Mucosa of rectum (tissue), 2 donors: ENCODE data around the gene TMEM11.

ENCODE experiments used
- H3K27ac ChIP-seq, 2 donors: one replicate each; pipeline ENCODE4 v1.7.0; 2013; ENCODE audit warnings: inconsistent platforms in 2 of 2, low read depth in 2 of 2, low read length in 2 of 2
- H3K27me3 ChIP-seq, 2 donors: one replicate each; pipeline ENCODE4 v1.7.0; 2013; ENCODE audit warnings: low read length in 2 of 2; ENCODE audit not compliant: control insufficient read depth in 2 of 2, insufficient read depth in 2 of 2
- H3K36me3 ChIP-seq, 2 donors: one replicate each; pipeline ENCODE4 v1.7.0; 2013; ENCODE audit warnings: low read length in 2 of 2; ENCODE audit not compliant: control insufficient read depth in 2 of 2, insufficient read depth in 2 of 2
- H3K4me1 ChIP-seq, 2 donors: one replicate each; pipeline ENCODE4 v1.7.0; 2013; ENCODE audit warnings: low read length in 2 of 2, mild to moderate bottlenecking in 1 of 2; ENCODE audit not compliant: control insufficient read depth in 2 of 2, insufficient read depth in 2 of 2
- H3K4me3 ChIP-seq, 2 donors: one replicate each; pipeline ENCODE4 v1.7.0; 2013; ENCODE audit warnings: low read length in 2 of 2
- H3K9ac ChIP-seq, 2 donors: one replicate each; pipeline ENCODE4 v1.7.0; 2013; ENCODE audit warnings: low read length in 2 of 2, low read depth in 1 of 2, mild to moderate bottlenecking in 1 of 2
- H3K9me3 ChIP-seq, 2 donors: one replicate each; pipeline ENCODE4 v1.7.0; 2013; ENCODE audit warnings: low read length in 2 of 2; ENCODE audit not compliant: control insufficient read depth in 2 of 2
- donor health status: healthy.
- donor health status: Normal muscosa, but diverticular disease.

TMEM11 gene

DNA sequence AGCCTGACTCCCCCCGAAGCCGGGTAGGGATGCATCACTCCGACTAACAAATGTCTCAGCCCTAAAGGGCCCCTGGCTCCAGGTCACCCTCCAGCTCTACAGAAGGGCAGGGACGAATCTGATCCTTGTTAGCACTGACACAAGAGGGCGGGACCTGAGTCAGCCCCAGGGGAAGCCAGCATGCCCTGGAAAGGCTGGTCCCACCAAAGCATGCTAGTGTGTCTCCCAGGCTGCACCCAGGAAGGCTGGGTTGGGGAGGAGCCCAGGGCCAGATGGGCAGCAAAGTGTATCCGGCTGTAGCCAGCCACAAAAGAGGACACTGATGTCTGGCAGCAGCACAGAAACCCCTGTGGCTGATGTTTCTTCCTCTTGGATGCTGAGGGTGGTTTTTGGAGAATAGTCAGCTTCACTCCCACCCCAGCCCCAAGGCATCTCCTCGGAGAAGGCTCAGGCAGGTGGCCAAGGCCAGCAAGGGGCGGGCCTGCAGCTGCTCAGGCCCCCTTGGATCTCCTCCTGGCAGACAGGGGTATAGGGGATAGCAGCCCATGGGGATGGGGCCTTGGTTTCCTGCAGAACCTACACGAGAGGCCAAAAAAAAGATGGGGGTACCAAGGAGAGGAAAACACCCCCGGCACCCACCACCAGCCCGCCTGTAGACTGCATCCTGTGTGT is 28.2 kb upstream of the TMEM11 start:
- no peaks in the 10 kb centered on the region for H3K36me3 ChIP-seq
- H3K27ac ChIP-seq = no peak overlapping the region
- no peaks in the 10 kb centered on the region for H3K27me3 ChIP-seq
- H3K4me3 ChIP-seq = no peak overlapping the region
- H3K9me3 ChIP-seq = no peaks in the 10 kb centered on the region
- no peaks in the 10 kb centered on the region for H3K4me1 ChIP-seq
- no peak overlapping the region for H3K9ac ChIP-seq

DNA sequence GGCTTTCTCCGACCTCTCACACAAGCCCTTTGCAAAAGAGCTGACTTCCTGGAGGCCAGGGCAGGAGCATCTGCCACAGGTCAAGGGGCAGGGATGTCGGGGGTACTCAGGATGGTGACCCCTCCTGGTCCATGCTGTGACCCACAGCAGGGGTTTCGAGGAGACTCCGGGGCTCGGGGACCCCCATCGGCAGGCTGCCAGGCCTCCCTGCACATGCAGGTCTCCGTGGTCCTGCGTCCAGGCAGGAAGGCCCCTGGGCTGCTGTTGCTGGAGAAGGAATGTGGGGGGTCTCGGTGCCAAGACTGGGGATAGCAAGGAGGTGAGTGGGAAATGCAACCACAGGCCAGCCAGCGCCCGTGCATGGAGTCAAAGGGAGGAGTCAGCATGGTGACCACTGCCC is 27.6 kb upstream of the TMEM11 start:
- H3K27ac ChIP-seq = no peak overlapping the region
- H3K9me3 ChIP-seq = no peaks in the 10 kb centered on the region
- H3K27me3 ChIP-seq = no peaks in the 10 kb centered on the region
- no peak overlapping the region for H3K4me3 ChIP-seq
- no peak overlapping the region for H3K9ac ChIP-seq
- no peaks in the 10 kb centered on the region for H3K4me1 ChIP-seq
- no peaks in the 10 kb centered on the region for H3K36me3 ChIP-seq

DNA sequence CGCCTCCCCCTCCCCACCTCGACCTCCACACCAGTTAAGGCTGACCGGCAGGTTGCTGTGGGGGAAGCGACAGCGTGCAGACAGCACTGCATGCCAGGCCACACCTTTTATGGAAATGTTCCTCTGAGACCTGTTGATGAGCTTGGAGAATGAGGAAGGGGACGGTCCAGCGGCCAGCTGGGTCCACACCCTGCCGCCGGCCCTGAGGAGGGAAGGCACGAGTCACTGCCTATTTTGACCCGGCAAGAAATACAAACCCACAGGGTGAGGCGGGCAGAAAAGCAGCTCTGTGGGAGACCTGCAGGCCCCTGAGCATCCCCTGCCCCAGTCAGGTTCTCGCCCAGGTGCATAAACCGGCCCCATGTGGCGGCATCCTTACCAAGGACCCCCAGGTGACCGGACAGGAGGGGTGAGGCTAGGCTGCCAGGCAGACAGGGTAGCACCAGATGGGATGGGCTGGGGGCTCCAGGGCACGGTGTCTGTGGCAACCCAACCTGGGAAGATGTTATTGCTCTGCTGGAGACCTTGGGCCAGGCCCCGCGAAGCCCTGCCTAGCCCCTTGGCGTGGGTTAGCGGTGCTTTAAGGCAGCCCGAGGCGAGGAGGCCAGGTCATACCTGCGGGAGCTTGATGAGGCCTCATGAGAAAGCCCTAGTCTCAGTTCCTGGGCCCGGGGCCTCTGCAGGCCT is 26.6 kb upstream of the TMEM11 start:
- no peaks in the 10 kb centered on the region for H3K27me3 ChIP-seq
- H3K9ac ChIP-seq = no peak overlapping the region
- H3K9me3 ChIP-seq = no peaks in the 10 kb centered on the region
- H3K4me3 ChIP-seq = no peak overlapping the region
- no peaks in the 10 kb centered on the region for H3K4me1 ChIP-seq
- no peaks in the 10 kb centered on the region for H3K36me3 ChIP-seq
- H3K27ac ChIP-seq = no peak overlapping the region

DNA sequence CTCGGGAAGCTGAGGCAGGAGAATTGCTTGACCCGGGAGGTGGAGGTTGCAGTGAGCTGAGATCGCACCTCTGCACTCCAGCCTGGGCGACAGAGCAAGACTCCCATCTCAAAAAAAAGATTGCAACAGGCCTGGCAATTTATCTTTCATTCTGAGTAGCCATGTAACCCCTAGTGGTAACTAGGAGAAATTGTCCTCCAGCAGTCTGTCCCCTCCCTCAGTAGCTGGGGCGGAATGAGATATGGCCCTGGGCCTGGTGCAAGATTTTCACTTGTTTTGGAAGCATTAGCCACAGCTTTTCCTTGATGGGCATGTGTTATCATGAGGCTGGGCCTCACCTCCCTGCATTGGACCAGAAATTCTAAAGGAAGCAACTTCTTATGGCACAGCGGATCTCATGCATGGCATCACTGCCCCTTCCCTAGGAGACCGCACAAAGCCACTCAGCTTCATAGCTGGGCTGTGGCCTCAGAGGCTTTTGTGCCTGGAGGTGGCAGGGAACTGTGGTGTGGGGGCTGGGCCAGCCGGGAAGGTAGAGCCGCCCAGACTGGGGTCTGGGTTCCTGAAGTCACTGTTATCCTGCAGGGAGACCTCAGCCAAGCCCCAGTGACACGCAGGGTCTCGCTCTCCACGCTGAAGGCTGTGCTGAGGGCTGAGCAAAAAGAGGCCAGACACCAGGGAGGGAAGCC is 25.9 kb upstream of the TMEM11 start:
- Histone ChIP-seq H3K4me1 (no peaks in the 10 kb centered on the region), H3K9me3 (no peaks in the 10 kb centered on the region), H3K27me3 (no peaks in the 10 kb centered on the region), H3K36me3 (no peaks in the 10 kb centered on the region), H3K4me3 (no peak overlapping the region), H3K27ac (no peak overlapping the region), H3K9ac (no peak overlapping the region)

DNA sequence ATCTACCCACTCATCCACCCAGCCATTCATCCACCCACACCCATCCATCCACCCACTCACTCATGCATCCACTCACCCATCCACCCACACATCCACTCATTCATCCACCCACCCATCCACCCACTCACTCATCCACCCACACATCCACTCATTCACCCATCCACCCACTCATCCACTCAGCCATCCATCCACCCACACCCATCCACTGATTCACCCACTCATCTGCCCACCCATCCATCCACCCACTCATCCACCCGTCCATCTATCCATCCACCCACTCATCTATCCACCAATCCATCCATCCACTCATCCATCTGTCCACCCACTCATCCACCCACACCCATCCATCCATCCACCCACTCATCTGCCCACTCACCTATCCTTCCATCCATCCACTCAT is 22.0 kb upstream of the TMEM11 start:
- Histone ChIP-seq H3K4me3 (no peak overlapping the region), H3K27me3 (no peaks in the 10 kb centered on the region), H3K36me3 (no peaks in the 10 kb centered on the region), H3K9ac (no peak overlapping the region), H3K4me1 (no peaks in the 10 kb centered on the region), H3K27ac (no peak overlapping the region), H3K9me3 (no peaks in the 10 kb centered on the region)

DNA sequence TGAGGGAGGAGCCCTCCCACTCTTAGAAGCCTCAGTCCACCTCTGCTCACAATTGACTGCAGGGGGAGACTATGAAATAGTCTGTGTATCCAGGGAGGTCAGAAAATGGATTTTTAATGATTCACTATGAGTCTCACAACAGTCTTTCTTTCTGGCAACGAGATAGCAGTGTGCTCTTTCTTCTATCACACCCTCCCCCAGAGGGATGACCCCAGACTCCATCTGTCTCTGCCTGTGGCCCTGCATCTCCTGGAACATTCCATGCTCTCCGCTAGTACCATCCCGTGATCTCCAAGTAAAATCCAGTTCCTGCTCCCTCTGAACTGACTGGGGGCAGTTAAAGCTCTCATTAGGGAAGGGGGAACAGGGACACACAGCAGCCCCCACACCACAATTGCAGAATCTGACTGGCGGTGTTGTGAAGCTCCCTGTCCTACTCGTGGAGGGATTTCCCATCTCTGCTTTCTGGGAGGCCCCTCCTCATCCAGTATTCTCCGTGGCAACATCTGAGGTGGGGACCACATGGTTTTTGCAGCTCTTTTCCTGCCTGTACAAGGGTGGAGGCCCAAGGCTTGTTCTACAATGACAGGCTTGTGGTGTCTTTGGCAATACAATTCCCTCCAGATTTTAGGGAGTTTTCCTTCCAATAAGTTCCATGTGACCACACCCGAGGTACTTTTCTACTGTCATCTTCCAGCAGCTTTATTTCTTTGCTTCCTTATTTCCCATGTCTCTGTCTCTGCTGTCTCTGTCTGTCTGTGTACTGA is 19.8 kb upstream of the TMEM11 start:
- Histone ChIP-seq H3K27ac (no peak overlapping the region), H3K9me3 (no peaks in the 10 kb centered on the region), H3K27me3 (no peaks in the 10 kb centered on the region), H3K4me1 (no peaks in the 10 kb centered on the region), H3K4me3 (no peak overlapping the region), H3K36me3 (no peaks in the 10 kb centered on the region), H3K9ac (no peak overlapping the region)

DNA sequence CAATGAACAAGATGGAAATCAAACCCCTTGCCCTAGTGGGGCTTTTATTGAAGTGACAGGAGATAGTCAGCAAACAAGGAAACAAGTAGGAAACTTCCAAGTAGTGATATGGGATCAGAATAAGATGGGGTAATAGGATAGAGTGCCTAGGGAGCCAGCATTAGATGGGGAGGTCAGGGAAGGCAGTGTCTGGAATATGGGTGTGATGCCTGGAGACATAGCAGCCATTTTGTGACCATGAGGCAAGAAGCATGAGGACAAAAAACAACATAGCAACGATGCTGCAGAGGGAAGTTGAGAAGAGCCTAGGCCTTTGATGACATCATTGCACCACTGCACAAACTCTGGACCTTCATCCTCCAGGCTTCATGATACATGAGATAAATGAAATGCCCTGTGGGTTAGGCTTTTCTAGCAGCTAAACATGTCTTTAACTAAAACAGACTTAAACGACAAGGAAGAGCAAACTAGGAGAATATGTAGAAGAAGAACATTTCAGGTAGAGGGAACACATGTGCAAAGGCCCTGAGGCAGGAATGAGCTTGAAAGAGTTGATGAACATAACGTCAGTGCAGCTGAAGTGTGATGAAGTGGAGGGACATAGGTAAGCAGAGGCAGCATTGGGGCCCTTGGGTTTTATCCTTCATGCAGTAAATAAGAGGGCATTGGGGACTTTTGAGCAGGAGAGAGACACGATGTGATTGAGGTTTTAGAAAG is 18.2 kb upstream of the TMEM11 start:
- no peak overlapping the region for H3K4me3 ChIP-seq
- H3K36me3 ChIP-seq = no peaks in the 10 kb centered on the region
- no peak overlapping the region for H3K27ac ChIP-seq
- no peaks in the 10 kb centered on the region for H3K27me3 ChIP-seq
- no peaks in the 10 kb centered on the region for H3K4me1 ChIP-seq
- no peaks in the 10 kb centered on the region for H3K9me3 ChIP-seq
- H3K9ac ChIP-seq = no peak overlapping the region

DNA sequence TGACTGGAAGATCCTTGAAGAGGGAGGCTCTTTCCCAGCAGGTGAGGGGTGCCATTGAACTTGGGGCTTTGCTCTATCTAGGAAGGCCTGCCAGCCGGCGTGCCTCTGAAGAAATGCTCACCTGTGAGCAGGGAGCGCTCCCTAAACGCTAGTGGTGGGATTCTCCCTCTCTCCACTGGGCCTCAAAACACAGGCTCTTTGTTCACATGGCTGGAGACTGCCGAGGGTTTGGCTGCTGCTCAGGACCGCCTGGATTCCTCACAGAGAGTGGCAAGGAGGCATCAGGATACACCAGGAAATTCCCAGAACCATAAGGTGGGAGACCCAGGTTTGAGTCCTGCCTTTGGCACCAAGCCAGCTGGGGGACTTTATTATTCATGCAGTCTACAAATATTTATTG is 17.6 kb upstream of the TMEM11 start:
- no peak overlapping the region for H3K27ac ChIP-seq
- no peak overlapping the region for H3K9ac ChIP-seq
- H3K9me3 ChIP-seq = no peaks in the 10 kb centered on the region
- no peaks in the 10 kb centered on the region for H3K27me3 ChIP-seq
- H3K4me1 ChIP-seq = no peaks in the 10 kb centered on the region
- H3K4me3 ChIP-seq = no peak overlapping the region
- no peaks in the 10 kb centered on the region for H3K36me3 ChIP-seq

DNA sequence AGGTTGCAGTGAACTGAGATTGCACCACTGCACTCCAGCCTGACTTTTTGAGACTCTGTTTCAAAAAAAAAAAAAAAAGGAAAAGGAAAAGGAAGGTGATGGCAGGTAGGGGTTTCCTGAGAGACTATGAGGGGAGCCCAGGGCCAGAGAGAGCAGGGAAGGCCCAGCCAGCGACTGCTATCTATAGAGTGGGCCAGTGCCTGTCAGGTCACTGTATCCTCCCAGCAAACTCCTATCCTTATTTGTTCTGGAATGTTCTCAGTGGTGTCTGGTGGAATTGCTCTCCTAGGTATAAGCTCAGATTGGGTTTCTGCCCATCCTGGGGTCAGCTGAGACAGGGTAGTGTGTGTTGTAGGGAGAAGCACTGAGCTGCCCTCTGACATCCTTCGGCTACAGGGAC is 14.9 kb upstream of the TMEM11 start:
- H3K27me3 ChIP-seq = no peaks in the 10 kb centered on the region
- no peak overlapping the region for H3K27ac ChIP-seq
- H3K4me1 ChIP-seq = no peaks in the 10 kb centered on the region
- no peaks in the 10 kb centered on the region for H3K9me3 ChIP-seq
- no peak overlapping the region for H3K9ac ChIP-seq
- H3K36me3 ChIP-seq = no peaks in the 10 kb centered on the region
- no peak overlapping the region for H3K4me3 ChIP-seq
